ENCODE measurements around the gene ARL8B.
"Not testable (repeated sequence)": the region's sequence is repeated elsewhere in the genome, so short reads cannot be mapped to it uniquely, and the experiment has no call there.

ARL8B gene

GRCh38 chr3:5149306-5149880 is 27.3 kb downstream of the ARL8B start:
- DNase-seq, result no peak

- no peak for DNase-seq
These were observed 29.5 kb downstream of the ARL8B start for GRCh38 chr3:5151586-5151985.

GRCh38 chr3:5153074-5153473 is 31.0 kb downstream of the ARL8B start:
- no peak for DNase-seq

- no peak for DNase-seq
These were observed 33.1 kb downstream of the ARL8B start for GRCh38 chr3:5155241-5155640.

GRCh38 chr3:5160321-5160720 is 38.2 kb downstream of the ARL8B start:
- DNase-seq, result no peak

DNA sequence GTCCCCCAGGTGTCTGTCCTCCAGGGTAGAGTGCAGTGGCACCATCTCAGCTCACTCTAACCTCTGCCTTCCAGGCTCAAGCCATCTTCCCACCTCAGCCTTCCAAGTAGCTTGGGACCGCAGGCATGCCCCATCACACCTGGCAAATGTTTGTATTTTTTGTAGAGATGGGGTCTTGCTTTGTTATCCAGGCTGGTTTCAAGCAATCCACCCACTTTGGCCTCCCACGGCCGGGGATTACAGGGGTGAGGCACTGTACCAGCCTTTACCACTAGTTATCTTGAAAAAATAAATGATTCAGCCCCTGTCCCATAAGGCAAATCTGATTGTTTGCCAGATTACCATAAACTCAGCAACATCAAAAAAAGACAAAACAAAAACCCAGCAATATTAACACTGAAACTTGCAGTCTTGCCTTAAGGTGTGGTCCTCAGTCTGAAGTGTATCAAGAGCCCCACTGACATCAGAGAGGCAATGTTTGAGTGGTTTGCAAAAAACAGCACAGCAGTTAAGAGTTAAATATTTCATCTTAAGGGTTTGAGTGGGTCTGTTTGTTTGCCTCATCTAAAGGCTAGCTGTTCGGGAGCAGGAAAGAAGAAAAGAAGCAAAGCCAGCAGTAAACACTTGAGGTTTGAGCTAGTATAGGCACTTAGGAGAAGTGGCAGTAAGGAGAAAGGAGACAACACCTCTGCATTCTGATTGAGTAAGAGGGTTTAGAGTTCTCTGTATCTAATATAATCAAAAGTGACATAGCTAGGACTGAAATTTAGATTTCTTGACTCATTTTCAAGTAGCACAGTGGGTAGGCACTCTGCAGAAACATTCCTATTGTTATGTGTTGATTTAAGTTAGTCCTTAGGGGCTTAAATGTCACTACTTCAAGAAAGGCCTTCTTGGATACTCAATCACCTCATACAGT is 39.1 kb downstream of the ARL8B start:
- DNase-seq, result no peak

DNA sequence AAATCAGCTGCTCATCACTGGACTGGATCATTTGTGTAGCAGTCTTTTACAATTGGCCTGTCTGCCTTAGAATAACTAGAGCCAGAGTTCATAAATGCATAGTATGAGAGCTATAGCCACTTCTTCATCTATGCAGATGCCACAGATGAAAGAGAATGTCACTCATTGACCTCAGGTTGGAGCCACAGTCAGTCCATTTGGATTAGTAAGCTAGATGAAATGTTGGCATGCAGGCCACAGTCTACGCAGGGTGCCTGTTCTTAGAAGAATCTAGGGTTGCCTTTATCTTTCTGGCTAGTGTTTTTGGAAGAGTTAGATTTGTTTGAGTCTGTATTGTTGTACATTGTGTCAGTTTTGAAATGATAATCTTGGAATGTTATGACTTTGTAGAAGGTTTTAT is 40.0 kb downstream of the ARL8B start:
- no peak for DNase-seq

- no peak for DNase-seq
These were observed 43.6 kb downstream of the ARL8B start for GRCh38 chr3:5165698-5166097.

DNA sequence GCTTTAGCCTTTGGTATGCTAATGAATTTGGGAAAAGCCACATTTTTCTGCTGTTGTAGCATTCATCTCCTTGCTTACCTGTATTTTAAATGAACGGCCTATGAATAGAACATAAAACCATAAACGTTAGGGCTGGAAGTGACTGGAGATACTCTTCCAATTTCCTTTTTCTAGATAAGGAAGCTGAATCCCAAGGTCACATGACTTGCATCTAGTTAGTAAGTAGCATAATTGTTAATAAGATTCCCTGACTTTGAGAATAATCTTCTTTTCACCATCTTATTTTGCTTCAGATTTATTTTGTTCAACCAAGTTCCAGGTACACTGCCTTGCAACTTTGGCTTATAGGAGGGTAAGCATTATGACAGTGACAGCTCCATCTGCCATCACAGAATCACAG is 44.8 kb downstream of the ARL8B start:
- DNase-seq, result no peak

GRCh38 chr3:5168110-5168509 is 46.0 kb downstream of the ARL8B start:
- no peak for DNase-seq

DNA sequence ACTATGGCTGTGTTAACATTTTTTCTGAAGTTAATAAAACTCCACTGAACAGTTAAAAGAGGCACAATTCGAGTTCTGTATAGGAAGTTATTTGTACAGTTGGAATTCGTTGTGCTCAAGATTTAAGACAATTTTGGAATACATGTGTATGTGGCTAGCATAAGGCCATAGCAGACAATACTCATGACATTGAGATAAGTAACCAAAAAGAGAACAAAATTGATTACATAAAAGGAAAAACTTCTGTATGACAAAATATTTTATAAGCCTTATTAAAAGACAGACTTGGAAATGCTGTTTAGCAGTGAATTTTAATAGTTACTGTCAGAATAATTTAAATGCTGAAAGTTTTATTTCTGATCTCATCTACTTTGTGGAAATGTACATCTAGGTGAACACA is 47.7 kb downstream of the ARL8B start:
- no peak for DNase-seq

- no peak for DNase-seq
These were observed 48.9 kb downstream of the ARL8B start for GRCh38 chr3:5170975-5171374.

- no peak for DNase-seq
These were observed 49.9 kb downstream of the ARL8B start for GRCh38 chr3:5172018-5172417.

DNA sequence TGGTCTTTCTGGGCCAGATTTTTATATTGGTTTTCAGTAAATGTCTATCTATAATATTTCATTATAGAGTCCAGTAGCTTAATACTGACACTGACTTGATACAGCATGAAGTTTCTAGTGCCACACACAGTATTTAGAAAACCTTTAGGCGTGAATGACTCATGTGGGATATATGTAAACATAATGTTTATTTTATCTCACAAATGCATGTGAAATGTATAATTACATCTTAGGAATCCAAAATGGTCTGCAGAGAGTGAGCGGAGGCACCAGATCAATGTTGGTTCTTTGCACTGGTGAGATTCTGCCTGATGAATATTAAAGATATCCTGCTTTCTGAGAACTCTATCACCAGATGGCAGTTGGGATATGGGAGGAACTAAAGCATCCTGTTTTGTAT is 56.9 kb downstream of the ARL8B start:
- DNase-seq, result not testable (repeated sequence)

DNA sequence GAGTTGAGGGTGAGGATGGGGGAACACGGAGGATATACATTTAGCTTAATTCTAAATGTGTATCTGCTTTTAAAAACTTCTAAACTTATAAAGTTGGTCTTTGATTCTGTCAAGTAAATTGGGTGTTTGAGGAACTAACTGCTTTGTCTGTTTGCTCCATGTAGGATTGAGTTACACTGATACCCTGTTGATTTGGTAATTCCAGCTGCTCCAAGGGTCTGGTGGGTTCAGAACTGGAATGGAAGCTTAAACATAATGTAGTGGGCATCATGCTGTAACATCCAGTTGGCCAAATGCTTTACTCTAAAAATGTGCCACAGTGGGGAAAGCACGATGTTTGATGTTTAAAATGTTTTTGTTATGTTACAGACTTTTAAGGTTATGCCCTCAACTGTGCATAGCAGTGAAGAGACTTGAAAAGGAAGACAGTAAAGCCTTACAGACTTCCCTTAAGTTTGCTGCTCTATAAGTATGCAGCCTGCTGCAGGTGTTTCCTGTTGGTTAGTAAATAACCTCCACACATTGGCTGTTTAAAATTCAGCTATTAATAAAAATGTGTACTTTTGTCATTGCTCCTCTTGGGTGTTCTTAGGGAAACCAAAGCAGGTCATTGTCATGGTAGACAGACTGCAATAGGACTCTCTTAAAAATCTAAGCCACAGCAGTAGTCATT is 59.5 kb downstream of the ARL8B start:
- DNase-seq, result no peak

DNA sequence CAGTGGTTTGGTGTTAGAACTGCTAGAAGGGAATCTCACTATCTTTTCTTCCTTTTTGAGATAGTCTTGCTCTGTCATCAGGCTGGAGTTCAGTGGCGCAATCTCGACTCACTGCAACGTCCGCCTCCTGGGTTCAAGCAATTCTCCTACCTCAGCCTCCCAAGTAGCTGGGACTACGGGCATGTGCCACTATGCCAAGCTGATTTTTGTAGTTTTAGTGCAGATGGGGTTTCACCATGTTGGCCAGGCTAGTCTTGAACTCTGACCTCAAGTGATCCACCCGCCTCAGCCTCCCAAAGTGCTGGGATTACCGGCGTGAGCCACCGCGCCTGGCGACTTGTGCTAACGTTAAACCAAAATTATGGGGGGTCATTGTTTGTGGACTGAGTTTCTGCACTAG is 61.6 kb downstream of the ARL8B start:
- not testable (repeated sequence) for DNase-seq

- no peak for DNase-seq
These were observed 62.4 kb downstream of the ARL8B start for GRCh38 chr3:5184499-5184898.

DNA sequence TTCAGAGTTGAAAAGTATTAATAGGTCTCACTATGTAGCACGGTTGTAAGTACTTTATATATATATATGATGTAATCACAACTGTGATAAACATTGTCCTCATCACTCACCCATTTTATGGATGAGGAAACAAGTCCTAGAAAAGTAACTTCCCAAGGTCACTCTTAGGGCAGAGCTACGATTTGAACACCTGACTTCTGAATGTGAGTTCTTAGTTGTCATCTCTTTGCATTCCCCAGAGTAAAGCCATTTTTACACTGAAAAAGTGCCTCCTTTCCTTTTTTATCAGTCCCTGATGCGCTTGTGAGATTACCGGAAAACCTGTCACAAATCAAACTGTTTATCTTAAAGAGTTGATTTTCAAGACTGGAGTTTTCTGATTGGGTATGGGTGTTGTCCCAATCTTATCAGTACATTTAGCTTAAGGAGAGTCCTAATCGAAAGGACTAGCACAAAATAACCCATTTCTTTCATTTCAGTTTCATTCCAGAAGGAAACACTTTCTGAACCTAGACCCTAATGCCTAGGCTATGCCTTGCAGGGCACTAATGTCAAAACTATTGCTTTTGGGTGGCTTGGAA is 63.1 kb downstream of the ARL8B start:
- no peak for DNase-seq

- no peak for DNase-seq
These were observed 64.2 kb downstream of the ARL8B start for GRCh38 chr3:5186089-5186857.

DNA sequence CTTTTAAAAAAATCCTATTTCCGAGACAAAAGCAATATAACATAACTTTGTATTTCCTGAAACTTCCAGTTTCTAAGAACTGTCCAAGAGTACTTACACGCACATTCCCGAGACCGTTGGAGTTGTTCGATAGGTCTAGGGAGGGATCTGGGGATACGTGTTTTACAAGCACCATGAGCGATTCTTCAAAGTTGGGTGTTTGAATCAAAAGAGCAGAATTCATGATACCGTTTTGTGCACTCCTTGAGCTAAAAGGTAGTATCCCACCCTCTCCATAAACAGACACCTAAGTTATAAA is 64.7 kb downstream of the ARL8B start:
- no peak for DNase-seq

DNA sequence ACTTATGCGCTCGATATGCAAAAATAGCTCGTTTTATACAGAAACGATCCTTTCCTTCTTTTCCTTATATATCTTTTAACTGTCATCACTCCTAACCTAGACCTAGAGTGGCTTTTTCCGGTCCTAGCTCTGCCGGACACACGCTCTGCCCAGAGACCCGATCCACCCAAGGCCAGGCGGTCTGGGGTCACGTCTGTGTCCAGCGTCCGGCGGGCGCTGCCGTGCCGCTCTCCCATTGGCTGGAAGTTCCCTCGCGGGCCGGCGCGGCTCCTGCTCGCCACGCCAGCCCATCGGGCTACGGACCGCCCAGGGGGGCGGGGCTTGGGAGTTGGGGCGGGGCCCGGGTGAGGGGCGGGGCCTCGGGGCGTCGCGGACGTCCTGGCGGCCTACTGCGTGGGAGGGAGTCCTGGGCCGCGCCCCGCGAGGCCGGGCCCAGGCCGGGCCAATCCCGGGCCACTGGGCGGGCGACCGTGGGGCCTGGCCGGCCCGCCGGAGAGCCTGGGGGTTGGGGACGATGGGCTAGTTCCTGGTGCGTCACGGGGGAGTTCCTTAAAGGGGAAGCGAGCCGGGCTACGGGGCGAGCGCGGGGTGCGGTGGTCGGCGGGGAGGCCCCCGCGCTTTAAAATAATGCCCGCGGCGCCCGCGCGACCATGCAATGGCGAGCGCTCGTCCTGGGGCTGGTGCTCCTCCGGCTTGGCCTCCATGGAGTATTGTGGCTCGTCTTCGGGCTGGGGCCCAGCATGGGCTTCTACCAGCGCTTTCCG is 65.2 kb downstream of the ARL8B start, which contains the start of gene EDEM1:
Gene EDEM1, plus strand, starts transcription at position 552 of the 764 bp plus-strand sequence. Its CDS starts 99 bp downstream, at position 651.
- DNase-seq, result peak; percentile 97

DNA sequence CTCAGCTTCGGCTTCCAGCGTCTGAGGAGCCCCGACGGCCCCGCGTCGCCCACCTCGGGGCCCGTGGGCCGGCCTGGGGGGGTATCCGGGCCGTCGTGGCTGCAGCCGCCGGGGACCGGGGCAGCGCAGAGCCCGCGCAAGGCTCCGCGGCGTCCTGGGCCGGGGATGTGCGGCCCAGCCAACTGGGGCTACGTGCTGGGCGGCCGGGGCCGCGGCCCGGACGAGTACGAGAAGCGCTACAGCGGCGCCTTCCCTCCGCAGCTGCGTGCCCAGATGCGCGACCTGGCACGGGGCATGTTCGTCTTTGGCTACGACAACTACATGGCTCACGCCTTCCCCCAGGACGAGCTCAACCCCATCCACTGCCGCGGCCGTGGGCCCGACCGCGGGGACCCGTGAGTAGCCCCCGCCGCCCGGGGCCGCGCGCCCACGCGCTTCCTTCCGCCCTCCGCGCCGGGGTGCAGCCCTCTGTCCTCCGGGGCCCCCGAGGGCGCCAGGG is 65.9 kb downstream of the ARL8B start:
- peak; percentile 49 for DNase-seq
